KMS-11 (cell line): ENCODE data around the gene SSR1.
"Not testable (repeated sequence)": the region's sequence is repeated elsewhere in the genome, so short reads cannot be mapped to it uniquely, and the experiment has no call there.

Experiments used
- H2AFZ ChIP-seq: fragments of 200-600 bp; sonication (generic); 2 replicates; pipeline ENCODE4 v1.6.1; 2016; ENCODE audit warnings: antibody characterized with exemption, mixed run types, low read depth
- H3K27ac ChIP-seq: fragments of 200-600 bp; sonication (generic); 2 replicates; pipeline ENCODE4 v1.6.1; 2016; ENCODE audit warnings: mild to moderate bottlenecking, mixed run types
- H3K27me3 ChIP-seq: fragments of 200-600 bp; sonication (generic); 2 replicates; pipeline ENCODE4 v1.6.1; 2017; ENCODE audit warnings: mild to moderate bottlenecking, low read depth, mixed run types, moderate library complexity; ENCODE audit not compliant: insufficient read depth
- H3K36me3 ChIP-seq: fragments of 200-600 bp; sonication (generic); 2 replicates; pipeline ENCODE4 v1.6.1; 2017; ENCODE audit warnings: mild to moderate bottlenecking, mixed run types; ENCODE audit not compliant: insufficient read depth
- H3K4me1 ChIP-seq: fragments of 200-600 bp; sonication (generic); 2 replicates; pipeline ENCODE4 v1.6.1; 2016; ENCODE audit warnings: mild to moderate bottlenecking, low read depth, mixed run types; ENCODE audit not compliant: poor library complexity, severe bottlenecking
- H3K4me2 ChIP-seq: fragments of 200-600 bp; sonication (generic); 2 replicates; pipeline ENCODE4 v1.7.0; 2016; ENCODE audit warnings: mild to moderate bottlenecking, mixed run types
- H3K4me3 ChIP-seq: fragments of 200-600 bp; sonication (generic); IDR thresholded peaks from 2 replicates; pipeline ENCODE4 v1.6.1; 2017; ENCODE audit warnings: low read depth, low read length, mixed read lengths; ENCODE audit not compliant: insufficient read depth
- H3K79me2 ChIP-seq: fragments of 200-600 bp; sonication (generic); 2 replicates; pipeline ENCODE4 v1.6.1; 2016; ENCODE audit warnings: low read depth, mixed run types; ENCODE audit not compliant: insufficient read depth
- H3K9ac ChIP-seq: fragments of 200-600 bp; sonication (generic); 2 replicates; pipeline ENCODE4 v1.6.1; 2016; ENCODE audit warnings: mild to moderate bottlenecking, mixed run types
- H4K20me1 ChIP-seq: fragments of 200-600 bp; sonication (generic); 2 replicates; pipeline ENCODE4 v1.6.1; 2016; ENCODE audit warnings: mild to moderate bottlenecking, mixed run types; ENCODE audit not compliant: insufficient read depth
- TF ChIP-seq, protein P1 (sequence below): fragments of 200-600 bp; sonication (generic); conservative IDR thresholded peaks from 2 replicates; pipeline ENCODE4 v1.6.1; 2017; ENCODE audit warnings: low read depth, mild to moderate bottlenecking, antibody characterized with exemption, low read length, moderate library complexity, mixed read lengths

SSR1 gene

DNA sequence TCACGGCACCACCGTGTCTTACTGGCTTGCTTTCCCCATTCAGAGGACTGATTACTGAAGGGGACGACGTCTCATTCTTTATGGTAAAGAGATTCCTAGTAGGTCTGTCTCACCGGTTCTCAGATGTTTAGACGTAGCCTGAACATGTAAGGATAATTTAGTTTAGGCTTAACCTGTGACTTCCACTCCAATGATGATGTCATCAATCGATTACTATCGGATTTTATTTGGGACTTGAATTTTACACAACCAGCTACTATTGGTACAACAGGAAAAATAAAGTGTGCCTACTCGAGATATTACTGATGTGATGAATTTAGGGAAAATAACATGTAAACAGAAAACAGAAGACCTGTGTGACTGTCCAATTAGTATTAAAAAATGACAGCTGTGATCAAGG, 4.5 kb upstream of the SSR1 start:
- Histone ChIP-seq H3K36me3 (no peaks in the 10 kb centered on the region), H3K27me3 (no peaks in the 10 kb centered on the region), H3K9ac (no peak overlapping the region), H3K4me1 (peaks cover 8% of the 10 kb centered on the region), H3K4me2 (no peak overlapping the region), H4K20me1 (no peaks in the 10 kb centered on the region), H3K4me3 (no peak overlapping the region), H2AFZ (no peak overlapping the region), H3K27ac (no peak overlapping the region), H3K79me2 (peaks cover 3% of the 10 kb centered on the region)
- TF ChIP-seq, protein P1, sequence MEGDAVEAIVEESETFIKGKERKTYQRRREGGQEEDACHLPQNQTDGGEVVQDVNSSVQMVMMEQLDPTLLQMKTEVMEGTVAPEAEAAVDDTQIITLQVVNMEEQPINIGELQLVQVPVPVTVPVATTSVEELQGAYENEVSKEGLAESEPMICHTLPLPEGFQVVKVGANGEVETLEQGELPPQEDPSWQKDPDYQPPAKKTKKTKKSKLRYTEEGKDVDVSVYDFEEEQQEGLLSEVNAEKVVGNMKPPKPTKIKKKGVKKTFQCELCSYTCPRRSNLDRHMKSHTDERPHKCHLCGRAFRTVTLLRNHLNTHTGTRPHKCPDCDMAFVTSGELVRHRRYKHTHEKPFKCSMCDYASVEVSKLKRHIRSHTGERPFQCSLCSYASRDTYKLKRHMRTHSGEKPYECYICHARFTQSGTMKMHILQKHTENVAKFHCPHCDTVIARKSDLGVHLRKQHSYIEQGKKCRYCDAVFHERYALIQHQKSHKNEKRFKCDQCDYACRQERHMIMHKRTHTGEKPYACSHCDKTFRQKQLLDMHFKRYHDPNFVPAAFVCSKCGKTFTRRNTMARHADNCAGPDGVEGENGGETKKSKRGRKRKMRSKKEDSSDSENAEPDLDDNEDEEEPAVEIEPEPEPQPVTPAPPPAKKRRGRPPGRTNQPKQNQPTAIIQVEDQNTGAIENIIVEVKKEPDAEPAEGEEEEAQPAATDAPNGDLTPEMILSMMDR = no peak

DNA sequence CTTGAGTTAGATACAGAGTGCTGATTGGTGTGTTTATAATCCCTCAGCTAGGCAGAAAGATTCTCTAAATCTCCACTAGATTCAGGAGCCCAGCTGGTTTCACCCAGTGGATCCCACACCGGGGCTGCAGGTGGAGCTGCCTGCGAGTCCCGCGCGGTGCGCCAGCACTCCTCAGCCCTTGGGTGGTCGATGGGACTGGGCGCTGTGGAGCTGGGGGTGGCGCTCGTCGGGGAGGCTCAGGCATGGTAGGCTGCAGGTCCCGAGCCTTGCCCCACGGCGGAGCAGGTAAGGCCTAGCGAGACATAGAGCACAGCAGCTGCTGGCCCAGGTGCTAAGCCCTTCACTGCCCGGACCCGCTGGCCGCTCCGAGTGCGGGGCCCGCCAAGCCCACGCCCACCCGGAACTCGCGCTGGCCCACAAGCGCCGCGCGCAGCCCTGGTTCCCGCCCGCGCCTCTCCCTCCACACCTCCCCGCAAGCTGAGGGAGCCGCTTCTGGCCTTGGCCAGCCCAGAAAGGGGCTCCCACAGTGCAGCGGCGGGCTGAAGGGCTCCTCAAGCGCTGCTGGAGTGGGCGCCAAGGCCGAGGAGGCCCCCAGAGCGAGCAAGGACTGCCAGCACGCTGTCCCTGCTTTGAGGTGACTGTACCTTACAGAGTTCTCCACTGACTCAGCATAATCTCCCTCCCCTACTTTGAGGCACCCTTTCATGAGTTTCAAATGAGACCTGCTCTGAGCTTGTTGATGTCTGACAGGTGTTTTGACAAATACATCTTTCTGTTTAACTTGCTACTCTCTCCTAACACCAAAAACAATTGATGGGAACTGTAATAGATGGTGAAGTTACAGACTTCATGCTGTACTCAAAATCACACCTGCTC, 3.9 kb upstream of the SSR1 start:
- H3K4me3 ChIP-seq = no peak overlapping the region
- no peak overlapping the region for H3K9ac ChIP-seq
- H3K4me1 ChIP-seq = peaks cover 8% of the 10 kb centered on the region
- H3K36me3 ChIP-seq = no peaks in the 10 kb centered on the region
- no peak overlapping the region for H3K27ac ChIP-seq
- no peak overlapping the region for H2AFZ ChIP-seq
- no peaks in the 10 kb centered on the region for H3K27me3 ChIP-seq
- no peak overlapping the region for H3K4me2 ChIP-seq
- TF ChIP-seq, protein P1 = no peak
- peaks cover 10% of the 10 kb centered on the region for H3K79me2 ChIP-seq
- H4K20me1 ChIP-seq = no peaks in the 10 kb centered on the region

DNA sequence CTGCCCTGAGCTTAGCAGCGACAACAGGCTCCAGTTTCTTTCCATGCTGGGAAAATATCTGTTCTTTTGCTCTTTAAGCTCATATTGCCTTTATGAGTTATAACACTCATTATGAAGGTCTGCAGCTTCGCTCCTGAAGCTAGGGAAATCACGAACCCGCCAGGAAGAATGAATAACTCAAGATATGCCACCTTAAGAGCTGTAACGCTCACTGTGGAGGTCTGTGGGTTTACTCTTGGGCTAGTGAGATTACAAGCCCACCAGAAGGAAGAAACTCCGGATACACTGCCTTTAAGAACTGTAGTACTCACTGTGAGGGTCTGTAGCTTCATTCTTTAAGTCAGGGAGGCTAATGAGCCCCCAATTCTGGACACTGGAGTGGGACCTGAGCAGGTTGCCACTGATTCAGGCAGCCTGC, 3.0 kb upstream of the SSR1 start:
- H3K9ac ChIP-seq = no peak overlapping the region
- TF ChIP-seq, protein P1 = no peak
- peaks cover 19% of the 10 kb centered on the region for H3K79me2 ChIP-seq
- H4K20me1 ChIP-seq = no peaks in the 10 kb centered on the region
- H3K4me1 ChIP-seq = peaks cover 18% of the 10 kb centered on the region
- H3K4me2 ChIP-seq = no peak overlapping the region
- H3K27me3 ChIP-seq = no peaks in the 10 kb centered on the region
- no peak overlapping the region for H3K4me3 ChIP-seq
- H3K36me3 ChIP-seq = peaks cover 2% of the 10 kb centered on the region; the same call in 1 of the 2 replicates
- no peak overlapping the region for H2AFZ ChIP-seq
- H3K27ac ChIP-seq = no peak overlapping the region

DNA sequence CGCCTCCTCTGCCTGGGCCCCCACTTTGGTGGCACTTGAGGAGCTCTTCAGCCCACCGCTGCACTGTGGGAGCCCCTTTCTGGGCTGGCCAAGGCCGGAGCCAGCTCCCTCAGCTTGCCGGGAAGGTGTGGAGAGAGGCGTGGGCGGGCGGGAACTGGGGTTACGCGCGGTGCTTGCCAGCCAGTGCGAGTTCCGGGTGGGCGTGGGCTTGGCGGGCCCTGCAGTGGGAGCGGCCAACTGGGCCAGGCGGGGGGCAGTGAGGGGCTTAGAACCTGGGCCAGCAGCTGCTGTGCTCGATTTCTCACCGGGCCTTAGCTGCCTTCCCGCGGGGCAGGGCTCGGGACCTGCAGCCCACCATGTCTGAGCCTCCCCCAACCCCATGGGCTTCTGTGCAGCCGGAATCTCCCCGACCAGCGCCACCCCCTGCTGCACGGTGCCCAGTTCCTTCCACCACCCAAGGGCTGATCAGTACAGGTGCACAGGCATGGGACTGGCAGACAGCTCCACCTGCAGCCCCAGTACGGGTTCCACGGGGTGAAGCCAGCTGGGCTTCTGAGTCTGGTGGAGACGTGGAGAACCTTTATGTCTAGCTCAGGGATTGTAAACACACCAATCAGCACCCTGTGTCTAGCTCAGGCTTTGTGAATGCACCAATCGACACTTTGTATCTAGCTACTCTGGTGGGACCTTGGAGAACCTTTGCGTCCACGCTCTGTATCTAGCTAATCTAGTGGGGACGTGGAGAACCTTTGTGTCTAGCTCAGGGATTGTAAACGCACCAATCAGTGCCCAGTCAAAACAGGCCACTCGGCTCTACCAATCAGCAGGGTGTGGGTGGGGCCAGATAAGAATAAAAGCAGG, 2.3 kb upstream of the SSR1 start:
- not testable (repeated sequence) for H3K36me3 ChIP-seq, H3K27ac ChIP-seq, H3K9ac ChIP-seq, H3K4me3 ChIP-seq, H3K4me2 ChIP-seq, H2AFZ ChIP-seq, H3K27me3 ChIP-seq, H4K20me1 ChIP-seq
- Histone ChIP-seq H3K79me2 (peaks cover 26% of the 10 kb centered on the region), H3K4me1 (peaks cover 22% of the 10 kb centered on the region)
